Caco-2 (cell line): Measurements from ENCODE around the gene PLXNA2. TPM values are rescaled to one million over a fixed set of nuclear protein-coding genes. Genes with fewer than 3 reads are reported as not detected.

Source experiments
- BruUV-seq: library from RNA; stranded (reverse); fragments of 400-500 nt; replicated peaks from 2 replicates; lab custom pipeline; 2021; lab: Mats Ljungman, UMichigan
- CTCF ChIA-PET: fragments of 300-600 bp; sonication (Branson Sonifier 250); formaldehyde crosslinking; loops from one replicate; lab custom pipeline; 2022; ENCODE audit warnings: antibody characterized with exemption; lab: Charles Lee
- POLR2A ChIA-PET: fragments of 300-600 bp; sonication (Branson Sonifier 250); formaldehyde crosslinking; loops from one replicate; lab custom pipeline; 2022; ENCODE audit warnings: antibody characterized with exemption; lab: Charles Lee
- DNase-seq, 2 experiments: peaks; one replicate each; pipeline versions ENCODE4 v3.0.0 to v3.0.0-alpha.2; 2020 to 2022
- H3K27me3 ChIP-seq: replicated peaks from 2 replicates; pipeline ENCODE4 v1.6.0; 2011; ENCODE audit warnings: low read length; ENCODE audit not compliant: control insufficient read depth, insufficient read depth
- H3K36me3 ChIP-seq: 2 replicates; pipeline ENCODE4 v1.5.1; 2011; ENCODE audit warnings: low read length; ENCODE audit not compliant: control insufficient read depth, insufficient read depth
- H3K4me1 ChIP-seq: fragments of 250-450 bp; sonication (Bioruptor Pico); 2 replicates; pipeline ENCODE4 v1.5.1; 2020; ENCODE audit warnings: mild to moderate bottlenecking
- H3K4me3 ChIP-seq: 2 replicates; pipeline ENCODE4 v1.5.1; 2011; ENCODE audit warnings: low read depth, mild to moderate bottlenecking, control low read depth, low read length
- H3K9me3 ChIP-seq: fragments of 250-450 bp; sonication (Bioruptor Pico); 2 replicates; pipeline ENCODE4 v1.5.1; 2020; ENCODE audit warnings: mild to moderate bottlenecking, moderate library complexity
- H3K27ac Mint-ChIP-seq: one replicate; pipeline ENCODE4 v1.8.0; 2022; ENCODE audit warnings: mixed read lengths; ENCODE audit not compliant: unreplicated experiment
- H3K27me3 Mint-ChIP-seq: one replicate; pipeline ENCODE4 v1.8.0; 2022; ENCODE audit warnings: mixed read lengths; ENCODE audit not compliant: insufficient read depth, unreplicated experiment
- H3K36me3 Mint-ChIP-seq: one replicate; pipeline ENCODE4 v1.8.0; 2022; ENCODE audit warnings: mild to moderate bottlenecking, mixed read lengths; ENCODE audit not compliant: insufficient read depth, unreplicated experiment
- H3K4me1 Mint-ChIP-seq: one replicate; pipeline ENCODE4 v1.8.0; 2022; ENCODE audit warnings: low read depth, mixed read lengths; ENCODE audit not compliant: unreplicated experiment
- H3K4me3 Mint-ChIP-seq: one replicate; pipeline ENCODE4 v1.8.0; 2022; ENCODE audit warnings: mild to moderate bottlenecking, moderate library complexity, mixed read lengths; ENCODE audit not compliant: unreplicated experiment
- H3K9me3 Mint-ChIP-seq: one replicate; pipeline ENCODE4 v1.8.0; 2022; ENCODE audit warnings: mixed read lengths; ENCODE audit not compliant: unreplicated experiment
- intact Hi-C: fragments of 100-400 bp; cut with micrococcal nuclease; formaldehyde crosslinking; loops from one replicate; pipeline ENCODE4 v1.10.0; 2022; ENCODE audit not compliant: unreplicated experiment
- total RNA-seq: library from RNA; stranded (reverse); gene quantifications from 2 replicates; pipeline ENCODE4 v1.2.3, GENCODE V29; 2022
- TF ChIP-seq, protein P1 (sequence below), 2 experiments: fragments of 200-600 bp in 1 of 2; IDR thresholded peaks; 1 replicate in 1 of 2; 2 replicates in 1 of 2; pipeline versions ENCODE4 v1.5.1 to v1.8.0; 2011 to 2022; ENCODE audit warnings: antibody characterized with exemption in 1 of 2, control low read depth in 1 of 2, inconsistent platforms in 1 of 2, low read depth in 1 of 2, low read length in 1 of 2, mild to moderate bottlenecking in 1 of 2, moderate library complexity in 1 of 2; ENCODE audit not compliant: insufficient read depth in 1 of 2, severe bottlenecking in 1 of 2, unreplicated experiment in 1 of 2

The PLXNA2 gene
- total RNA-seq, 1 experiment from 2014 or later = 3.2 TPM

DNA sequence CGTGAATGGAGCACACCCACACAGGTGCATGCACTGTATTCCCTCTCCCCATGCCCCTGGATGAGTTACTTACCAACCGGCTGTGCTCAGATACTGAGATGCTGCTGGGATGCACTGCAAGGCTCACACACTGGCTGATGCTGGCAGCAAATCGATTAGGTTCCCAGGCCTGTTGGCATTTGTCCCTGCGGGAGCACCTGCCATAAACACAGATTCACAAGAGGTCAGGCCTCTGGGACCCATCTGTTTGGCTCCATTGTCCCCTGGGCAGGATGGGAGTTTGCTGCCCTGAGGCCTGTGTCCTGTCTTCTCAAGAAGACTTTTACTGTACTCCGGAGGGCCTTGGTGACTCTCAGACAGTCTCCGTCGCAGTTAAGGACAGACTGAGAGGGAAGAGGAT is 145.4 kb downstream of the PLXNA2 start:
- Mint-ChIP-seq H3K27me3 (no peaks in the 10 kb centered on the region), H3K27ac (no peak overlapping the region), H3K4me3 (no peak overlapping the region), H3K9me3 (no peaks in the 10 kb centered on the region), H3K4me1 (no peaks in the 10 kb centered on the region), H3K36me3 (no peaks in the 10 kb centered on the region)
- Histone ChIP-seq H3K36me3 (no peaks in the 10 kb centered on the region), H3K27me3 (no peaks in the 10 kb centered on the region), H3K4me3 (no peak overlapping the region), H3K4me1 (peaks cover 8% of the 10 kb centered on the region; the same call in 1 of the 2 replicates), H3K9me3 (no peaks in the 10 kb centered on the region)
- no peak for DNase-seq
- intact Hi-C loops = no loop called here
- BruUV-seq = no TSS peak
- POLR2A ChIA-PET = no interaction called here
- TF ChIP-seq, protein P1, sequence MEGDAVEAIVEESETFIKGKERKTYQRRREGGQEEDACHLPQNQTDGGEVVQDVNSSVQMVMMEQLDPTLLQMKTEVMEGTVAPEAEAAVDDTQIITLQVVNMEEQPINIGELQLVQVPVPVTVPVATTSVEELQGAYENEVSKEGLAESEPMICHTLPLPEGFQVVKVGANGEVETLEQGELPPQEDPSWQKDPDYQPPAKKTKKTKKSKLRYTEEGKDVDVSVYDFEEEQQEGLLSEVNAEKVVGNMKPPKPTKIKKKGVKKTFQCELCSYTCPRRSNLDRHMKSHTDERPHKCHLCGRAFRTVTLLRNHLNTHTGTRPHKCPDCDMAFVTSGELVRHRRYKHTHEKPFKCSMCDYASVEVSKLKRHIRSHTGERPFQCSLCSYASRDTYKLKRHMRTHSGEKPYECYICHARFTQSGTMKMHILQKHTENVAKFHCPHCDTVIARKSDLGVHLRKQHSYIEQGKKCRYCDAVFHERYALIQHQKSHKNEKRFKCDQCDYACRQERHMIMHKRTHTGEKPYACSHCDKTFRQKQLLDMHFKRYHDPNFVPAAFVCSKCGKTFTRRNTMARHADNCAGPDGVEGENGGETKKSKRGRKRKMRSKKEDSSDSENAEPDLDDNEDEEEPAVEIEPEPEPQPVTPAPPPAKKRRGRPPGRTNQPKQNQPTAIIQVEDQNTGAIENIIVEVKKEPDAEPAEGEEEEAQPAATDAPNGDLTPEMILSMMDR (IDR thresholded peaks at IDR 0.05; ENCODE audit: insufficient read depth in 1 of 2, low read depth in 1 of 2, low read length in 1 of 2, severe bottlenecking in 1 of 2, unreplicated experiment in 1 of 2) = no peak
- CTCF ChIA-PET = no interaction called here

DNA sequence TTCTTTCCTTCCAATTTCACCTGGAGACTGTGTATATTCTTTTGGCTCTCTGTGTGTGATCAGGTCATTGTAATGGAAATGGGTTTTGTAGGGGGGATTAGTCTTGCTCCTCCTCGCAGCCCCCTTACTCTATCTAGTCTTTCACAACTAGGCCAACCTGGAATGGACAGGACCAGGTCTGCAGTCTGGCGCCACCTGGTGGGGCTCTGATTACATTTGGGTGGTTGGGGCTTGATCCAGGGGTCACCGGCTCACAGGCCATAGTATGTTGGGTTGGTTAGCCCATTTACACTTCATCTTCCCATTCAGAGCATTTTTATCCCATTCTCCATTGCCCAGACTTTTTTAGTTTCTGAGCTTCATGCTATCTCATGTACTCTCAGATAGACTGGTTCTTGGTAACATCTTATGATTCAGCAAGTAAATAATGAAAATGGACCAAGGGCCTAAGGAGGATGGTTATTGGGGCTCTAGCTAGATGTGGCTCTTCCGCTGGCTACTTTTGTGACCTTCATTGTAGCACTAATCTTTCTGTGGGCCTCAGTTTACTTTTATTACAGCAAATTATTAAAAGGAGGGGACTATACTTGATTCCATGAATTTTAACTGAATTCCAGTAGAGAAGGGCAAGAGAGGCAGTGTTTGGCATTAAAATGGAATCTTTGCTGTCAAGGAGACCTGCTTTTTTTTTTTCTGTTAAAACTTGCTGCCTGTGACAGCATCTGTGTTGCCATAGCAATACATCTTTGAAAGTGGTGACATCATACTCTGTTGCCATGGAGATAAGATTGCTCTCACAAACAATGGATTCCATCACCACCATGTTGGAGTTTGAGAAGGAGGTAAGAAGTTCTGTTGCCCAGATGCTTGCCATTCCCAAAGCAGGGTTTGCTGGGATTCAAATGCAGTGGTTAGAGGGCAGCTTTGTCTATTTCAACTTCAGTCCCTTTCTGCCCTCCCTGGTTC is 150.1 kb downstream of the PLXNA2 start:
- no peak overlapping the region for H3K4me3 ChIP-seq
- H3K27me3 Mint-ChIP-seq = no peaks in the 10 kb centered on the region
- H3K4me3 Mint-ChIP-seq = no peak overlapping the region
- intact Hi-C loops = loop anchor here (1.0 kb wide), 2 partner anchors 58 to 73 kb away; no protein-coding TSS in a partner anchor
- no peaks in the 10 kb centered on the region for H3K9me3 Mint-ChIP-seq
- CTCF ChIA-PET = interaction anchor here (0.9 to 1.4 kb wide), 2 partner anchors 72 to 97 kb away, joined by 4 to 9 read pairs; no protein-coding TSS in a partner anchor
- peak; percentile 74 to 77 for DNase-seq
- no peaks in the 10 kb centered on the region for H3K9me3 ChIP-seq
- H3K36me3 ChIP-seq = no peaks in the 10 kb centered on the region
- TF ChIP-seq, protein P1 (IDR thresholded peaks at IDR 0.05; ENCODE audit: insufficient read depth in 1 of 2, low read depth in 1 of 2, low read length in 1 of 2, severe bottlenecking in 1 of 2, unreplicated experiment in 1 of 2) = peak; percentile 81 to 92
- no peaks in the 10 kb centered on the region for H3K4me1 ChIP-seq
- no peaks in the 10 kb centered on the region for H3K36me3 Mint-ChIP-seq
- POLR2A ChIA-PET = no interaction called here
- no TSS peak for BruUV-seq
- no peak overlapping the region for H3K27ac Mint-ChIP-seq
- H3K4me1 Mint-ChIP-seq = no peaks in the 10 kb centered on the region
- H3K27me3 ChIP-seq = no peaks in the 10 kb centered on the region

DNA sequence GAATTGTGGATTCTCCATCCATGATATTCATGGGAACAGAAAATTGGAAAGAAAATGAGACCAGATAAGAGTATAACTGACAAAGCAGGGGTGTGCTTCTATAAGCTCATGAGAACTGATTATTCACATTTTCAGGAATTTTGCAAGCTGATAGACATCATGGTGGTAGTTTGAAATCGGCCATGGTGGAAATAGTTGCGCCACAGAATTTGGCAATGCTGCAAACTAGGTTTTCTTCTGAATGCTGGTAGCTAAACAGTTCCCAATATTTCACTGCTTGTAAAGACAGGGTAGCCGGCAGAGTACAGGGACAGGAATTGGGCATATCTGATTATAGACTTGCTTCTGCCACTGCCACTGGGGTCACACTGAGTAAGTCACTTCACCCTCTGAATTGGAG is 151.1 kb downstream of the PLXNA2 start:
- TF ChIP-seq, protein P1 (IDR thresholded peaks at IDR 0.05; ENCODE audit: insufficient read depth in 1 of 2, low read depth in 1 of 2, low read length in 1 of 2, severe bottlenecking in 1 of 2, unreplicated experiment in 1 of 2) = no peak
- Mint-ChIP-seq H3K4me1 (no peaks in the 10 kb centered on the region), H3K27ac (no peak overlapping the region), H3K27me3 (no peaks in the 10 kb centered on the region), H3K9me3 (no peaks in the 10 kb centered on the region), H3K4me3 (no peak overlapping the region), H3K36me3 (no peaks in the 10 kb centered on the region)
- H3K9me3 ChIP-seq = no peaks in the 10 kb centered on the region
- POLR2A ChIA-PET = no interaction called here
- DNase-seq = no peak
- no TSS peak for BruUV-seq
- no peaks in the 10 kb centered on the region for H3K27me3 ChIP-seq
- CTCF ChIA-PET = no interaction called here
- intact Hi-C loops = loop anchor here (1.0 kb wide), 2 partner anchors 57 to 72 kb away; no protein-coding TSS in a partner anchor
- H3K36me3 ChIP-seq = no peaks in the 10 kb centered on the region
- H3K4me1 ChIP-seq = no peaks in the 10 kb centered on the region
- H3K4me3 ChIP-seq = no peak overlapping the region
